ENCODE data around the gene TGFBR3. TPM values are rescaled to one million over a fixed set of nuclear protein-coding genes. Genes with fewer than 3 reads are reported as not detected.

The TGFBR3 gene
- total and polyA plus RNA-seq, 2 of the 4 experiments (the other 2 are of a cell fraction) = 3.0 to 11.3 TPM

GRCh38 chr1:91900562-91900961 lies 14.6 kb upstream of the TGFBR3 start:
- Histone ChIP-seq H3K36me3 (ENCODE audit: control insufficient read depth, insufficient read depth, low read length) (no peaks in the 10 kb centered on the region), H4K20me1 (ENCODE audit: insufficient read depth, low read length) (peaks cover 3% of the 10 kb centered on the region; the same call in 1 of the 2 replicates), H3K9me1 (ENCODE audit: insufficient read depth, low read length) (peaks cover 9% of the 10 kb centered on the region; the same call in 1 of the 2 replicates), H3K4me3 (ENCODE audit: insufficient read depth, low read depth, low read length) (no peak overlapping the region), H2BK20ac (ENCODE audit: low read depth, low read length) (peak overlapping the region; percentile 13; the same call in 1 of the 2 replicates), H2BK120ac (ENCODE audit: low read depth, low read length) (peak overlapping the region; percentile 14; the same call in 1 of the 2 replicates), H4K91ac (ENCODE audit: insufficient read depth, low read depth, low read length) (no peak overlapping the region; the same call in 1 of the 2 replicates), H3K18ac (ENCODE audit: low read depth, low read length) (peak overlapping the region; percentile 89), H2BK15ac (ENCODE audit: low read depth, low read length) (peak overlapping the region; percentile 73; the same call in 2 of the 3 replicates), H3K9ac (ENCODE audit: low read depth, low read length) (no peak overlapping the region), H3K23ac (ENCODE audit: low read depth, low read length) (no peak overlapping the region), H3K4me1 (ENCODE audit: control insufficient read depth, insufficient read depth, low read length) (peaks cover 7% of the 10 kb centered on the region; the same call in 1 of the 2 replicates), H2BK5ac (ENCODE audit: low read depth, low read length, poor library complexity, severe bottlenecking) (peak overlapping the region; percentile 82), H3K4ac (ENCODE audit: low read depth, low read length) (peak overlapping the region; percentile 40; the same call in 1 of the 2 replicates), H3K27ac (ENCODE audit: insufficient read depth, low read length) (peak overlapping the region; percentile 66; the same call in 1 of the 2 replicates), H3K56ac (ENCODE audit: extremely low read depth, insufficient read depth, low read length) (no peak overlapping the region), H3K4me2 (ENCODE audit: low read depth, low read length) (peak overlapping the region; percentile 37; the same call in 1 of the 2 replicates), H4K5ac (ENCODE audit: low read depth, low read length) (no peak overlapping the region), H2AK9ac (replicated peaks; ENCODE audit: low read depth, low read length, poor library complexity) (no peak overlapping the region), H3K9me3 (ENCODE audit: control insufficient read depth, insufficient read depth, low read length) (no peaks in the 10 kb centered on the region), H3K14ac (replicated peaks; ENCODE audit: low read depth, low read length) (no peak overlapping the region), H4K8ac (ENCODE audit: low read depth in 2 of 2, low read length in 2 of 2) (no peak overlapping the region), H2AFZ (replicated peaks; ENCODE audit: low read length, poor library complexity) (no peak overlapping the region), H3K79me1 (ENCODE audit: low read depth in 1 of 2, low read length in 2 of 2) (no peaks in the 10 kb centered on the region), H2AK5ac (ENCODE audit: low read depth, low read length) (peak overlapping the region; percentile 47; the same call in 1 of the 2 replicates), H3K27me3 (ENCODE audit: control insufficient read depth, insufficient read depth, low read length) (no peaks in the 10 kb centered on the region)
- ChIA-PET POLR2A (ENCODE audit: unreplicated experiment) (no interaction called here), CTCF (no interaction called here)
- in situ Hi-C loops (cut with MboI; ENCODE audit: low sequenced_read_pairs) (no loop called here), intact Hi-C loops (cut with micrococcal nuclease) (no loop called here), dilution Hi-C loops (cut with HindIII; ENCODE audit: low sequenced_read_pairs, unreplicated experiment) (no loop called here)
- DNase-seq (peak; percentile 96), ATAC-seq (ENCODE audit: low read depth) (peak; percentile 59)
- BruUV-seq (replicated peaks) = no TSS peak
- no CpG with 5 or more reads among the region's 1 CpG for WGBS, 2 experiments (ENCODE audit: extremely low coverage in 2 of 2, insufficient read length in 1 of 2)
- TF ChIP-seq RCOR1 (IDR thresholded peaks at IDR 0.05; ENCODE audit: insufficient replicate concordance, low read length) = peak; percentile 77
- peak; percentile 56; the same call in 1 of the 2 replicates for TF ChIP-seq FOS (IDR thresholded peaks at IDR 0.05; ENCODE audit: low read depth, low read length)
- peak; percentile 54 for TF ChIP-seq MAFK (IDR thresholded peaks at IDR 0.05; ENCODE audit: low read depth, low read length)
- no peak; the same call in 1 of the 2 replicates for TF ChIP-seq NFE2L2 (IDR thresholded peaks at IDR 0.05; ENCODE audit: low read depth, low read length)
- peak; percentile 98 for TF ChIP-seq CEBPB (IDR thresholded peaks at IDR 0.05; ENCODE audit: low read depth, low read length)
